Endothelial cell of umbilical vein (primary cell): ENCODE measurements around the gene ZBTB20. TPM values are rescaled to one million over a fixed set of nuclear protein-coding genes. Genes with fewer than 3 reads are reported as not detected.

Source experiments
- BruUV-seq: library from RNA; stranded (reverse); fragments of 400-500 nt; replicated peaks from 2 replicates; lab custom pipeline; 2021; lab: Mats Ljungman, UMichigan
- CTCF ChIA-PET: fragments of 300-600, 350-600 bp; sonication (Branson Sonifier 250); formaldehyde crosslinking; loops from one replicate; lab custom pipeline; 2021; ENCODE audit warnings: antibody characterized with exemption, inconsistent platforms; lab: Charles Lee
- POLR2A ChIA-PET: fragments of 300-600, 350-600 bp; sonication (Branson Sonifier 250); formaldehyde crosslinking; loops from one replicate; lab custom pipeline; 2021; ENCODE audit warnings: antibody characterized with exemption, inconsistent platforms; lab: Charles Lee
- DNase-seq: peaks from one replicate; pipeline ENCODE4 v3.0.0-alpha.2; 2011; ENCODE audit warnings: low read depth, low spot score
- FAIRE-seq: peaks from 2 replicates; lab custom pipeline; 2011; peaks lifted over from hg19 to GRCh38; lab: Jason Lieb, UNC
- H2AFZ ChIP-seq: 2 replicates; pipeline ENCODE4 v1.6.0; 2012; ENCODE audit warnings: low read depth, low read length, control low read depth, inconsistent platforms
- H3K27ac ChIP-seq: 2 replicates; pipeline ENCODE4 v1.5.1; 2011; ENCODE audit warnings: low read depth, mild to moderate bottlenecking, control low read depth, low read length, moderate library complexity; ENCODE audit not compliant: insufficient read depth
- H3K27me3 ChIP-seq, 2 experiments: 2 replicates each; pipeline versions ENCODE4 v1.6.0 to v1.6.1; 2011; ENCODE audit warnings: low read length in 2 of 2, mixed read lengths in 1 of 2; ENCODE audit not compliant: control insufficient read depth in 2 of 2, insufficient read depth in 2 of 2
- H3K36me3 ChIP-seq, 2 experiments: 2 replicates in 1 of 2; 3 replicates in 1 of 2; pipeline ENCODE4 v1.5.1; 2011; ENCODE audit warnings: low read length in 2 of 2, mild to moderate bottlenecking in 1 of 2, moderate library complexity in 1 of 2; ENCODE audit not compliant: control insufficient read depth in 2 of 2, insufficient read depth in 2 of 2; ENCODE audit errors: extremely low read depth in 1 of 2
- H3K4me1 ChIP-seq: 3 replicates; pipeline ENCODE4 v1.5.1; 2011; ENCODE audit warnings: mild to moderate bottlenecking, low read length; ENCODE audit not compliant: control insufficient read depth, insufficient read depth; ENCODE audit errors: extremely low read depth
- H3K4me2 ChIP-seq: 2 replicates; pipeline ENCODE4 v1.6.1; 2011; ENCODE audit warnings: low read length, control low read depth, mixed read lengths; ENCODE audit not compliant: insufficient read depth
- H3K4me3 ChIP-seq, 3 experiments: fragments of 200-600 bp in 1 of 3; sonication (generic), shearing (Covaris generic) in 1 of 3; replicated peaks in 1 of 3; 2 replicates each; pipeline ENCODE4 v1.5.1; 2011 to 2016; ENCODE audit warnings: control low read depth in 3 of 3, low read length in 3 of 3, mild to moderate bottlenecking in 2 of 3, inconsistent platforms in 1 of 3, low read depth in 1 of 3, moderate library complexity in 1 of 3; ENCODE audit not compliant: insufficient read depth in 1 of 3
- H3K79me2 ChIP-seq: 2 replicates; pipeline ENCODE4 v1.6.0; 2012; ENCODE audit warnings: low read length, inconsistent platforms; ENCODE audit not compliant: control insufficient read depth, insufficient read depth
- H3K9ac ChIP-seq: replicated peaks from 2 replicates; pipeline ENCODE3; 2011; ENCODE audit warnings: low read length, control low read depth; ENCODE audit not compliant: insufficient read depth; ENCODE audit errors: extremely low read depth
- H3K9me1 ChIP-seq: replicated peaks from 3 replicates; pipeline ENCODE4 v1.6.0; 2011; ENCODE audit warnings: mild to moderate bottlenecking, low read length; ENCODE audit not compliant: control insufficient read depth, insufficient read depth; ENCODE audit errors: extremely low read depth
- H3K9me3 ChIP-seq: replicated peaks from 2 replicates; pipeline ENCODE4 v1.5.1; 2012; ENCODE audit warnings: low read length, inconsistent platforms; ENCODE audit not compliant: control insufficient read depth, insufficient read depth
- H4K20me1 ChIP-seq: replicated peaks from 2 replicates; pipeline ENCODE3; 2011; ENCODE audit warnings: mild to moderate bottlenecking, low read length; ENCODE audit not compliant: control insufficient read depth, insufficient read depth; ENCODE audit errors: extremely low read depth
- FOS ChIP-seq: IDR thresholded peaks from 2 replicates; pipeline ENCODE4 v1.6.1; 2011; ENCODE audit warnings: mild to moderate bottlenecking, low read length, moderate library complexity, borderline replicate concordance; ENCODE audit not compliant: insufficient read depth
- GATA2 ChIP-seq: IDR thresholded peaks from 2 replicates; pipeline ENCODE4 v1.7.0; 2011; ENCODE audit warnings: low read depth, mild to moderate bottlenecking, moderate library complexity, mixed read lengths, low read length; ENCODE audit not compliant: insufficient read length, insufficient read depth
- JUN ChIP-seq: IDR thresholded peaks from 2 replicates; pipeline ENCODE4 v1.6.1; 2011; ENCODE audit warnings: borderline replicate concordance, low read depth; ENCODE audit not compliant: insufficient read length, insufficient read depth
- POLR2A ChIP-seq: IDR thresholded peaks from 2 replicates; pipeline ENCODE4 v1.6.1; 2012; ENCODE audit warnings: low read depth, mild to moderate bottlenecking, control low read depth, low read length
- dilution Hi-C: fragments of 300-500 bp; cut with MboI; formaldehyde crosslinking; loops from one replicate; pipeline ENCODE4 v1.15.0; 2019; ENCODE audit warnings: low sequenced_read_pairs; ENCODE audit not compliant: extremely low pct_ligation_motif_present
- intact Hi-C: fragments of 100-400 bp; cut with micrococcal nuclease; formaldehyde crosslinking; loops from one replicate; pipeline ENCODE4 v1.10.0; 2022
- polyA plus RNA-seq, 4 experiments: library from polyadenylated mRNA; depleted of rRNA in 3 of 4; stranded (reverse) in 3 of 4; unstranded in 1 of 4; fragments of >200 nt; gene quantifications; 2 replicates each; pipeline versions ENCODE4 v1.2.1 to v1.2.3, GENCODE V29; 2011 to 2012; ENCODE audit warnings: missing spikeins in 1 of 4
- total RNA-seq: library from RNA; stranded (reverse); gene quantifications from 2 replicates; pipeline ENCODE4 v1.2.3, GENCODE V29; 2021
- TF ChIP-seq, protein P1 (sequence below): IDR thresholded peaks from 2 replicates; pipeline ENCODE4 v1.6.1; 2011; ENCODE audit not compliant: insufficient read depth, insufficient read length

Gene ZBTB20
- total and polyA plus RNA-seq, 2 donors (not counting 3 experiments of a cell fraction or from before 2014, with no cell fraction given) = 2.1 to 20.5 TPM

DNA sequence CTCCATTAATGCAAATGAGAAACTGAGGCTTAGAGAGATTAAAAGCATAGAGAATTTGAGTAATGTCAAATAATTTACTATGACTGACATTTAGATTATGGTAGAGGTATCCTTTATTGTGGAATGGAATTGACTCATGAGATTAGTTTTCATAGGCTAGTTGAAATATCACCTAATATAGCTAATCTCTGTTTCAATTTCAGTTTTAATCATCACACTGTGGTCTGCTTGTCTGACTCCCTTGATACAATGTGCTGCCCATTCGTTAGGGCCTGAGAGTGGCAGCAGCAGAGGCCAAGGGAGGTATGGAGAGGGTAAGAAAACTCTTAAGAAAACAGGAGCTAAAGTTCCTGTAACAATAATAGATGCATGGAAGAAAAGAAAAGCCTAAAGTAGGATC, 13.2 kb upstream of the ZBTB20 start:
- intact Hi-C loops (no loop called here), dilution Hi-C loops (no loop called here)
- H3K9ac ChIP-seq = no peak overlapping the region
- H3K4me1 ChIP-seq = no peaks in the 10 kb centered on the region
- no TSS peak for BruUV-seq
- no peak overlapping the region for H2AFZ ChIP-seq
- no peak overlapping the region for H3K27ac ChIP-seq
- H4K20me1 ChIP-seq = no peaks in the 10 kb centered on the region
- H3K4me3 ChIP-seq = no peak overlapping the region
- H3K79me2 ChIP-seq = no peaks in the 10 kb centered on the region
- FAIRE-seq (no peak), DNase-seq (no peak)
- CTCF ChIA-PET = interaction anchor here (0.7 kb wide), 1 partner anchor 826 kb away, joined by 4 read pairs; no protein-coding TSS in a partner anchor
- no peaks in the 10 kb centered on the region for H3K9me1 ChIP-seq
- H3K27me3 ChIP-seq = no peaks in the 10 kb centered on the region
- no peaks in the 10 kb centered on the region for H3K36me3 ChIP-seq
- H3K4me2 ChIP-seq = no peak overlapping the region
- no peaks in the 10 kb centered on the region for H3K9me3 ChIP-seq
- TF ChIP-seq FOS (no peak), POLR2A (no peak)
- POLR2A ChIA-PET = no interaction called here

DNA sequence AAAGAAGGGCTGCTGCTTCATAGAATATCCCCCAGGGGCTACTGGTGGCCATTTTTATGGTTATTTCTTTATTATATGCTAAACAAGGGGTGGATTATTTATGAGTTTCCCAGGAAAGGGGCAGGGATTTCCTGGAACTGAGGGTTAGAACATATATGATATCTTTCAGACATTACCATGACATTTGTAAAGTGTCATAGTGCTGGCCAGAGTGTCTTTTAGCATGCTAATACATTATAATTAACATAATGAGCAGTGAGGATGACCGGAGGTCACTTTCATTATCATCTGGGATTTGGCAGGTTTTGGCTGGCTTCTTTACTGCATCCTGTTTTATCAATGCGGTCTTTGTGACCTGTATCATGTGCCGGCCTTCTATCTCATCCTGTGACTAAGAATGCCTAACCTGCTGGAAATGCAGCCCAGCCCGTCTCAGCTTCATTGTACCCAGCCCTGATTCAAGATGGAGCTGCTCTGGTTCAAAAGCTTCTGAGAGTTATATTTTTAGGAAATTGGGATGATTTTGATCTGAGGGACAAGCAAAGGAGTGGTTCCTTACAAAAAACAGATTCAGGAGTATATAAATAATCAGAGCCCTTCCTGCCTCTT, 9.1 kb upstream of the ZBTB20 start:
- CTCF ChIA-PET = no interaction called here
- no peaks in the 10 kb centered on the region for H3K4me1 ChIP-seq
- no peak overlapping the region for H3K9ac ChIP-seq
- intact Hi-C loops = no loop called here
- H4K20me1 ChIP-seq = no peaks in the 10 kb centered on the region
- peak overlapping the region; percentile 26 for H2AFZ ChIP-seq
- POLR2A ChIA-PET = no interaction called here
- no peak overlapping the region for H3K4me3 ChIP-seq
- DNase-seq (no peak), FAIRE-seq (no peak)
- no peaks in the 10 kb centered on the region for H3K27me3 ChIP-seq
- dilution Hi-C loops = no loop called here
- H3K4me2 ChIP-seq = no peak overlapping the region
- H3K36me3 ChIP-seq = no peaks in the 10 kb centered on the region
- H3K79me2 ChIP-seq = no peaks in the 10 kb centered on the region
- no peak overlapping the region for H3K27ac ChIP-seq
- no peaks in the 10 kb centered on the region for H3K9me3 ChIP-seq
- no TSS peak for BruUV-seq
- no peaks in the 10 kb centered on the region for H3K9me1 ChIP-seq
- TF ChIP-seq FOS = no peak
- TF ChIP-seq, protein P1, sequence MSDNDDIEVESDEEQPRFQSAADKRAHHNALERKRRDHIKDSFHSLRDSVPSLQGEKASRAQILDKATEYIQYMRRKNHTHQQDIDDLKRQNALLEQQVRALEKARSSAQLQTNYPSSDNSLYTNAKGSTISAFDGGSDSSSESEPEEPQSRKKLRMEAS = no peak
- no peak for TF ChIP-seq POLR2A
- TF ChIP-seq GATA2 = no peak
- TF ChIP-seq JUN = no peak
